Smooth muscle cell (in vitro differentiated cells): ENCODE measurements around the gene SUPT5H. TPM values are rescaled to one million over a fixed set of nuclear protein-coding genes. Genes with fewer than 3 reads are reported as not detected.

Source experiments
- DNase-seq: peaks from one replicate; lab custom pipeline; 2025; ENCODE audit not compliant: unreplicated experiment; lab: John Stamatoyannopoulos, UW
- H2AFZ ChIP-seq: fragments of 200-600 bp; sonication (generic); 2 replicates; pipeline ENCODE4 v1.6.0; 2016; ENCODE audit warnings: antibody characterized with exemption, low read depth, mild to moderate bottlenecking
- H3F3A ChIP-seq: fragments of 200-600 bp; sonication (generic); 2 replicates; pipeline ENCODE4 v1.6.0; 2017; ENCODE audit warnings: antibody characterized with exemption, low read depth
- H3K27ac ChIP-seq: fragments of 200-600 bp; sonication (generic); 2 replicates; pipeline ENCODE4 v1.5.1; 2016; ENCODE audit warnings: low read depth, mild to moderate bottlenecking
- H3K27me3 ChIP-seq: fragments of 200-600 bp; sonication (generic); 2 replicates; pipeline ENCODE4 v1.6.1; 2016; ENCODE audit warnings: low read depth, mild to moderate bottlenecking
- H3K36me3 ChIP-seq: fragments of 200-600 bp; sonication (generic); 2 replicates; pipeline ENCODE4 v1.5.1; 2016; ENCODE audit warnings: low read depth
- H3K4me1 ChIP-seq: fragments of 200-600 bp; sonication (generic); 2 replicates; pipeline ENCODE4 v1.5.1; 2016; ENCODE audit warnings: low read depth
- H3K4me2 ChIP-seq: fragments of 200-600 bp; sonication (generic); 2 replicates; pipeline ENCODE4 v1.6.0; 2016; ENCODE audit warnings: mild to moderate bottlenecking
- H3K4me3 ChIP-seq: fragments of 200-600 bp; sonication (generic); 2 replicates; pipeline ENCODE4 v1.5.1; 2016; ENCODE audit warnings: mild to moderate bottlenecking
- H3K79me2 ChIP-seq: fragments of 200-600 bp; sonication (generic); 2 replicates; pipeline ENCODE4 v1.6.0; 2016; ENCODE audit warnings: low read depth, mild to moderate bottlenecking
- H3K9ac ChIP-seq: fragments of 200-600 bp; sonication (generic); 2 replicates; pipeline ENCODE4 v1.6.0; 2016; ENCODE audit warnings: low read depth
- H3K9me3 ChIP-seq: fragments of 200-600 bp; sonication (generic); replicated peaks from 2 replicates; pipeline ENCODE4 v1.5.1; 2016; ENCODE audit warnings: low read depth
- H4K20me1 ChIP-seq: fragments of 200-600 bp; sonication (generic); 2 replicates; pipeline ENCODE4 v1.6.0; 2016; ENCODE audit warnings: low read depth
- WGBS: methylation state at CpG from one replicate; pipeline ENCODE4 v1.1.7; 2016; ENCODE audit warnings: low lambda C conversion rate; 5-methylcytosine and 5-hydroxymethylcytosine counted together
- microRNA-seq: library from miRNA; unstranded; fragments of <30 nt; microRNA quantifications from one replicate; pipeline ENCODE4, GENCODE V29; 2016; ENCODE audit warnings: borderline number of aligned reads
- polyA plus RNA-seq: library from polyadenylated mRNA; unstranded; fragments of >200 nt; fragmentation: Nextera tagmentation; extraction: Ambion mirVana; gene quantifications from 2 replicates; pipeline ENCODE4 v1.2.1, GENCODE V29; 2016
- small RNA-seq: library from RNA; depleted of rRNA; stranded (forward); fragments of <200 nt; gene quantifications from one replicate; pipeline ENCODE3, GENCODE V24; 2014
- total RNA-seq: library from RNA; depleted of rRNA; stranded (reverse); fragments of >200 nt; gene quantifications from 2 replicates; pipeline ENCODE4 v1.2.3, GENCODE V29; 2014
- TF ChIP-seq, protein P1 (sequence below): fragments of 200-600 bp; sonication (generic); IDR thresholded peaks from 2 replicates; pipeline ENCODE4 v1.5.1; 2017; ENCODE audit warnings: borderline replicate concordance, mild to moderate bottlenecking, antibody characterized with exemption; ENCODE audit not compliant: insufficient read depth, poor library complexity, severe bottlenecking

The SUPT5H gene
- total and polyA plus RNA-seq, 2 experiments from 2014 or later, result 44.9 to 134 TPM

GRCh38 chr19:39520541-39521484 is 75.4 kb downstream of the SUPT5H start:
- Histone ChIP-seq H3K79me2 (no peaks in the 10 kb centered on the region), H3K9me3 (no peaks in the 10 kb centered on the region), H3K36me3 (no peaks in the 10 kb centered on the region), H3K4me3 (no peak overlapping the region), H3K9ac (no peak overlapping the region), H3F3A (no peaks in the 10 kb centered on the region), H3K4me2 (no peak overlapping the region), H4K20me1 (no peaks in the 10 kb centered on the region), H3K27me3 (peaks cover 23% of the 10 kb centered on the region), H3K4me1 (no peaks in the 10 kb centered on the region), H2AFZ (no peak overlapping the region), H3K27ac (no peak overlapping the region)
- 91% methylated on average over 8 of the region's 8 CpGs for WGBS
- TF ChIP-seq, protein P1, sequence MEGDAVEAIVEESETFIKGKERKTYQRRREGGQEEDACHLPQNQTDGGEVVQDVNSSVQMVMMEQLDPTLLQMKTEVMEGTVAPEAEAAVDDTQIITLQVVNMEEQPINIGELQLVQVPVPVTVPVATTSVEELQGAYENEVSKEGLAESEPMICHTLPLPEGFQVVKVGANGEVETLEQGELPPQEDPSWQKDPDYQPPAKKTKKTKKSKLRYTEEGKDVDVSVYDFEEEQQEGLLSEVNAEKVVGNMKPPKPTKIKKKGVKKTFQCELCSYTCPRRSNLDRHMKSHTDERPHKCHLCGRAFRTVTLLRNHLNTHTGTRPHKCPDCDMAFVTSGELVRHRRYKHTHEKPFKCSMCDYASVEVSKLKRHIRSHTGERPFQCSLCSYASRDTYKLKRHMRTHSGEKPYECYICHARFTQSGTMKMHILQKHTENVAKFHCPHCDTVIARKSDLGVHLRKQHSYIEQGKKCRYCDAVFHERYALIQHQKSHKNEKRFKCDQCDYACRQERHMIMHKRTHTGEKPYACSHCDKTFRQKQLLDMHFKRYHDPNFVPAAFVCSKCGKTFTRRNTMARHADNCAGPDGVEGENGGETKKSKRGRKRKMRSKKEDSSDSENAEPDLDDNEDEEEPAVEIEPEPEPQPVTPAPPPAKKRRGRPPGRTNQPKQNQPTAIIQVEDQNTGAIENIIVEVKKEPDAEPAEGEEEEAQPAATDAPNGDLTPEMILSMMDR, result no peak
- no peak for DNase-seq

DNA sequence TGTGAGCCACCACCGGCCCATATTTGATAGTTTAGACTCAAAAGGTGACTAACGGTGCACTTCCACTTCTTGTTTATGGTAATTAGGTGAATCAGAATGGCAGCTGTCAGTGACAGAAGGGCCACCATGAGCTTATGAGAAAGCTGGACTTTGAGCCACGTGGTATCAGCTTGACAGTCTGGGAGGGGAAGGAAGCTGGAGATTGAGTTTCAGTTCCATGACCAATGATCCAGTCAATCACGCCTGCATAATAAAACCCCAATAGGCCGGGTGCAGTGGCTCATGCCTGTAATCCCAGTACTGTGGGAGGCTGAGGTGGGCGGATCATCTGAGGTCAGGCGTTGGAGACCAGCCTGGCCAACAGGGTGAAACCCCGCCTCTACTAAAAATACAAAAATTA is 79.1 kb downstream of the SUPT5H start:
- Histone ChIP-seq H3K36me3 (no peaks in the 10 kb centered on the region), H3K79me2 (no peaks in the 10 kb centered on the region), H4K20me1 (no peaks in the 10 kb centered on the region), H3K4me1 (no peaks in the 10 kb centered on the region), H3K27me3 (no peaks in the 10 kb centered on the region), H3K4me3 (no peak overlapping the region), H3K9ac (no peak overlapping the region), H3K4me2 (no peak overlapping the region), H3F3A (no peaks in the 10 kb centered on the region), H3K27ac (no peak overlapping the region), H2AFZ (no peak overlapping the region), H3K9me3 (no peaks in the 10 kb centered on the region)
- no peak for DNase-seq
- WGBS, result 87% methylated on average over 8 of the region's 8 CpGs
- TF ChIP-seq, protein P1, result no peak

GRCh38 chr19:39525205-39525604 is 79.8 kb downstream of the SUPT5H start:
- no peaks in the 10 kb centered on the region for H3K4me1 ChIP-seq
- no peaks in the 10 kb centered on the region for H3K9me3 ChIP-seq
- H3K79me2 ChIP-seq, result peaks cover 6% of the 10 kb centered on the region
- WGBS, result 96% methylated on average over 3 of the region's 3 CpGs
- H3K4me2 ChIP-seq, result no peak overlapping the region
- H3K9ac ChIP-seq, result no peak overlapping the region
- no peak overlapping the region for H2AFZ ChIP-seq
- H3K36me3 ChIP-seq, result no peaks in the 10 kb centered on the region
- DNase-seq, result no peak
- no peak overlapping the region for H3K4me3 ChIP-seq
- no peaks in the 10 kb centered on the region for H4K20me1 ChIP-seq
- H3K27me3 ChIP-seq, result no peaks in the 10 kb centered on the region
- TF ChIP-seq, protein P1, result no peak
- H3F3A ChIP-seq, result no peaks in the 10 kb centered on the region
- no peak overlapping the region for H3K27ac ChIP-seq

Small RNAs within 50 kb of the gene (microRNA-seq; reads per million reads assigned to microRNA genes)
- gene MIR4530, result not detected

Small RNAs within 50 kb of the gene (small RNA-seq; reads per million reads assigned to genes)
- 0.08 reads per million for gene MIR4530

Other genes with a start within 250 kb of the SUPT5H start
- 2.2 and 4.0 TPM in 2 replicates for gene NCCRP1, start 248.6 kb upstream of the SUPT5H start, total RNA-seq
- 1.5 TPM in 2 replicates for gene NCCRP1, start 248.6 kb upstream of the SUPT5H start, polyA plus RNA-seq
- gene SYCN, start 241.3 kb upstream of the SUPT5H start, total RNA-seq, result not detected in 2 replicates
- gene SYCN, start 241.3 kb upstream of the SUPT5H start, polyA plus RNA-seq, result not detected in 2 replicates
- gene IFNL3, start 200.6 kb upstream of the SUPT5H start, total RNA-seq, result not detected in 2 replicates
- 0.34 TPM in 1 of 2 replicates, not detected in the other for gene IFNL3, start 200.6 kb upstream of the SUPT5H start, polyA plus RNA-seq
- gene IFNL4, start 196.7 kb upstream of the SUPT5H start, total RNA-seq, result not detected in 2 replicates
- 0.15 TPM in 1 of 2 replicates, not detected in the other for gene IFNL4, start 196.7 kb upstream of the SUPT5H start, polyA plus RNA-seq
- gene IFNL2, start 177.2 kb upstream of the SUPT5H start, total RNA-seq, result not detected in 2 replicates
- gene IFNL2, start 177.2 kb upstream of the SUPT5H start, polyA plus RNA-seq, result not detected in 2 replicates
- gene IFNL1, start 149.2 kb upstream of the SUPT5H start, total RNA-seq, result not detected in 2 replicates
- not detected in 2 replicates for gene IFNL1, start 149.2 kb upstream of the SUPT5H start, polyA plus RNA-seq
- 0.36 and 0.76 TPM in 2 replicates for gene LRFN1, start 124.7 kb upstream of the SUPT5H start, total RNA-seq
- gene LRFN1, start 124.7 kb upstream of the SUPT5H start, polyA plus RNA-seq, result 2.1 and 3.2 TPM in 2 replicates
- gene GMFG, start 109.5 kb upstream of the SUPT5H start, total RNA-seq, result not detected in 2 replicates
- gene GMFG, start 109.5 kb upstream of the SUPT5H start, polyA plus RNA-seq, result 0.37 TPM in 1 of 2 replicates, not detected in the other
- gene SAMD4B, start 103.2 kb upstream of the SUPT5H start, total RNA-seq, result 37.1 and 58.3 TPM in 2 replicates
- gene SAMD4B, start 103.2 kb upstream of the SUPT5H start, polyA plus RNA-seq, result 61.8 and 81.9 TPM in 2 replicates
- gene PAF1, start 54.5 kb upstream of the SUPT5H start, total RNA-seq, result 27.8 and 29.8 TPM in 2 replicates
- 35.8 and 42.7 TPM in 2 replicates for gene PAF1, start 54.5 kb upstream of the SUPT5H start, polyA plus RNA-seq
- 23.0 and 23.8 TPM in 2 replicates for gene MED29, start 54.2 kb upstream of the SUPT5H start, total RNA-seq
- 36.3 and 37.7 TPM in 2 replicates for gene MED29, start 54.2 kb upstream of the SUPT5H start, polyA plus RNA-seq
- 31.5 and 44.7 TPM in 2 replicates for gene ZFP36, start 38.7 kb upstream of the SUPT5H start, total RNA-seq
- gene ZFP36, start 38.7 kb upstream of the SUPT5H start, polyA plus RNA-seq, result 281 and 303 TPM in 2 replicates
- 16.3 and 42.2 TPM in 2 replicates for gene PLEKHG2, start 32.9 kb upstream of the SUPT5H start, total RNA-seq
- gene PLEKHG2, start 32.9 kb upstream of the SUPT5H start, polyA plus RNA-seq, result 33.0 and 51.9 TPM in 2 replicates
- gene RPS16, start 9.6 kb upstream of the SUPT5H start, total RNA-seq, result 82.2 and 97.1 TPM in 2 replicates
- gene RPS16, start 9.6 kb upstream of the SUPT5H start, polyA plus RNA-seq, result 539 and 567 TPM in 2 replicates
- gene TIMM50, start 35.3 kb downstream of the SUPT5H start, total RNA-seq, result 58.4 and 66.1 TPM in 2 replicates
- gene TIMM50, start 35.3 kb downstream of the SUPT5H start, polyA plus RNA-seq, result 107 and 108 TPM in 2 replicates
- 0.54 and 9.3 TPM in 2 replicates for gene DLL3, start 53.4 kb downstream of the SUPT5H start, total RNA-seq
- 0.80 and 1.6 TPM in 2 replicates for gene DLL3, start 53.4 kb downstream of the SUPT5H start, polyA plus RNA-seq
- gene SELENOV, start 69.6 kb downstream of the SUPT5H start, total RNA-seq, result not detected in 2 replicates
- not detected in 2 replicates for gene SELENOV, start 69.6 kb downstream of the SUPT5H start, polyA plus RNA-seq
- 1.9 and 2.7 TPM in 2 replicates for gene EID2B, start 87.3 kb downstream of the SUPT5H start, total RNA-seq
- 1.1 and 1.9 TPM in 2 replicates for gene EID2B, start 87.3 kb downstream of the SUPT5H start, polyA plus RNA-seq
- 11.9 and 15.9 TPM in 2 replicates for gene EID2, start 94.6 kb downstream of the SUPT5H start, total RNA-seq
- gene EID2, start 94.6 kb downstream of the SUPT5H start, polyA plus RNA-seq, result 22.5 and 24.2 TPM in 2 replicates
- gene LGALS13, start 156.9 kb downstream of the SUPT5H start, total RNA-seq, result not detected in 2 replicates
- not detected in 2 replicates for gene LGALS13, start 156.9 kb downstream of the SUPT5H start, polyA plus RNA-seq
- not detected in 2 replicates for gene LGALS16, start 210.3 kb downstream of the SUPT5H start, total RNA-seq
- not detected in 2 replicates for gene LGALS16, start 210.3 kb downstream of the SUPT5H start, polyA plus RNA-seq